Mesenchymal stem cell (in vitro differentiated cells and primary cell): ENCODE data around the gene MEGF11.

Experiments
- DNase-seq: peaks from one replicate; pipeline ENCODE4 v3.0.0-alpha.2; 2013
- H2AFZ ChIP-seq: one replicate; pipeline ENCODE4 v1.6.1; 2013; ENCODE audit warnings: low read depth, mild to moderate bottlenecking, control low read depth, inconsistent platforms, low read length, moderate library complexity
- H2AK5ac ChIP-seq: 2 replicates; pipeline ENCODE4 v1.6.1; 2013; ENCODE audit warnings: low read length, moderate library complexity, mild to moderate bottlenecking, inconsistent platforms; ENCODE audit not compliant: severe bottlenecking
- H2BK120ac ChIP-seq: one replicate; pipeline ENCODE4 v1.6.1; 2013; ENCODE audit warnings: low read depth, mild to moderate bottlenecking, inconsistent platforms, low read length, moderate library complexity
- H2BK12ac ChIP-seq, 2 experiments: one replicate each; pipeline ENCODE4 v1.6.1; 2013; ENCODE audit warnings: inconsistent platforms in 2 of 2, low read length in 2 of 2, mild to moderate bottlenecking in 2 of 2, moderate library complexity in 2 of 2, control low read depth in 1 of 2
- H2BK15ac ChIP-seq: one replicate; pipeline ENCODE4 v1.6.1; 2013; ENCODE audit warnings: mild to moderate bottlenecking, low read depth, inconsistent platforms; ENCODE audit not compliant: poor library complexity, severe bottlenecking
- H2BK5ac ChIP-seq: 2 replicates; pipeline ENCODE4 v1.6.1; 2013; ENCODE audit warnings: low read depth, mild to moderate bottlenecking, low read length, control low read depth, inconsistent platforms; ENCODE audit not compliant: poor library complexity, severe bottlenecking
- H3K14ac ChIP-seq, 2 experiments: one replicate each; pipeline ENCODE4 v1.6.1; 2013; ENCODE audit warnings: inconsistent platforms in 2 of 2, low read length in 2 of 2, control low read depth in 1 of 2, mild to moderate bottlenecking in 1 of 2, moderate library complexity in 1 of 2
- H3K18ac ChIP-seq, 2 experiments: one replicate each; pipeline ENCODE4 v1.6.1; 2013; ENCODE audit warnings: inconsistent platforms in 2 of 2, low read length in 2 of 2, control low read depth in 1 of 2, low read depth in 1 of 2, mild to moderate bottlenecking in 1 of 2
- H3K23ac ChIP-seq, 2 experiments: one replicate each; pipeline ENCODE4 v1.6.1; 2013; ENCODE audit warnings: inconsistent platforms in 2 of 2, low read length in 2 of 2, mild to moderate bottlenecking in 2 of 2, moderate library complexity in 2 of 2, control low read depth in 1 of 2
- H3K27ac ChIP-seq: 2 replicates; pipeline ENCODE4 v1.5.1; 2013; ENCODE audit warnings: mild to moderate bottlenecking, moderate library complexity, low read length, control low read depth, inconsistent platforms; ENCODE audit not compliant: poor library complexity, severe bottlenecking
- H3K27me3 ChIP-seq, 2 experiments: 2 replicates each; pipeline versions ENCODE4 v1.6.1 to v1.7.0; 2013; ENCODE audit warnings: low read length in 2 of 2, mild to moderate bottlenecking in 2 of 2, moderate library complexity in 2 of 2, control low read depth in 1 of 2, inconsistent platforms in 1 of 2; ENCODE audit not compliant: control insufficient read depth in 1 of 2, insufficient read depth in 1 of 2
- H3K36me3 ChIP-seq, 2 experiments: 2 replicates each; pipeline versions ENCODE4 v1.6.1 to v1.7.0; 2013; ENCODE audit warnings: low read length in 2 of 2, control low read depth in 1 of 2, inconsistent platforms in 1 of 2, low read depth in 1 of 2, mild to moderate bottlenecking in 1 of 2; ENCODE audit not compliant: insufficient read depth in 2 of 2, control insufficient read depth in 1 of 2
- H3K4ac ChIP-seq, 2 experiments: one replicate each; pipeline ENCODE4 v1.6.1; 2013; ENCODE audit warnings: inconsistent platforms in 2 of 2, low read length in 2 of 2, mild to moderate bottlenecking in 2 of 2, moderate library complexity in 2 of 2, control low read depth in 1 of 2, low read depth in 1 of 2
- H3K4me1 ChIP-seq: 2 replicates; pipeline ENCODE4 v1.6.1; 2013; ENCODE audit warnings: low read depth, low read length, control low read depth; ENCODE audit not compliant: control insufficient read depth, insufficient read depth
- H3K4me2 ChIP-seq: 2 replicates; pipeline ENCODE4 v1.6.1; 2013; ENCODE audit warnings: low read length, mild to moderate bottlenecking, inconsistent platforms; ENCODE audit not compliant: poor library complexity, severe bottlenecking
- H3K4me3 ChIP-seq, 2 experiments: 2 replicates each; pipeline versions ENCODE4 v1.5.1 to v1.7.0; 2013; ENCODE audit warnings: low read length in 2 of 2, mild to moderate bottlenecking in 2 of 2, control low read depth in 1 of 2, low read depth in 1 of 2; ENCODE audit not compliant: insufficient read depth in 1 of 2
- H3K79me1 ChIP-seq: replicated peaks from 2 replicates; pipeline ENCODE4 v1.6.1; 2013; ENCODE audit warnings: mild to moderate bottlenecking, control low read depth, low read length, inconsistent platforms; ENCODE audit not compliant: poor library complexity, severe bottlenecking
- H3K9ac ChIP-seq: 2 replicates; pipeline ENCODE4 v1.7.0; 2013; ENCODE audit warnings: mild to moderate bottlenecking, low read length, moderate library complexity
- H3K9me3 ChIP-seq: 2 replicates; pipeline ENCODE4 v1.7.0; 2013; ENCODE audit warnings: mild to moderate bottlenecking, low read length; ENCODE audit not compliant: control insufficient read depth
- H4K8ac ChIP-seq: one replicate; pipeline ENCODE4 v1.6.1; 2013; ENCODE audit warnings: inconsistent platforms, mild to moderate bottlenecking, low read length, moderate library complexity
- H4K91ac ChIP-seq: one replicate; pipeline ENCODE4 v1.6.1; 2013; ENCODE audit warnings: mild to moderate bottlenecking, low read length, inconsistent platforms
- WGBS: methylation state at CpG from one replicate; pipeline ENCODE4 v1.1.7; 2013; ENCODE audit warnings: mixed read lengths; 5-methylcytosine and 5-hydroxymethylcytosine counted together

Gene MEGF11

GRCh38 chr15:65936282-65936681 lies 317.3 kb downstream of the MEGF11 start:
- no peak overlapping the region for H2BK120ac ChIP-seq
- no peak overlapping the region for H4K8ac ChIP-seq
- 68% methylated on average over 1 of the region's 1 CpG for WGBS
- H3K27me3 ChIP-seq = peaks cover 7 to 16% of the 10 kb centered on the region in 2 experiments
- no peak overlapping the region for H2BK15ac ChIP-seq
- H2AK5ac ChIP-seq = no peak overlapping the region
- no peak overlapping the region for H3K4me2 ChIP-seq
- H3K9me3 ChIP-seq = no peaks in the 10 kb centered on the region
- DNase-seq = no peak
- H2AFZ ChIP-seq = no peak overlapping the region
- no peak overlapping the region for H2BK5ac ChIP-seq
- H3K4me3 ChIP-seq = no peak overlapping the region
- H2BK12ac ChIP-seq = no peak overlapping the region
- no peak overlapping the region for H3K18ac ChIP-seq
- H3K4ac ChIP-seq = no peak overlapping the region
- H3K4me1 ChIP-seq = peaks cover 2% of the 10 kb centered on the region
- no peaks in the 10 kb centered on the region for H3K79me1 ChIP-seq
- H3K27ac ChIP-seq = no peak overlapping the region
- no peak overlapping the region for H4K91ac ChIP-seq
- no peak overlapping the region for H3K9ac ChIP-seq
- H3K23ac ChIP-seq = no peak overlapping the region
- H3K36me3 ChIP-seq = no peaks in the 10 kb centered on the region
- H3K14ac ChIP-seq = no peak overlapping the region

DNA sequence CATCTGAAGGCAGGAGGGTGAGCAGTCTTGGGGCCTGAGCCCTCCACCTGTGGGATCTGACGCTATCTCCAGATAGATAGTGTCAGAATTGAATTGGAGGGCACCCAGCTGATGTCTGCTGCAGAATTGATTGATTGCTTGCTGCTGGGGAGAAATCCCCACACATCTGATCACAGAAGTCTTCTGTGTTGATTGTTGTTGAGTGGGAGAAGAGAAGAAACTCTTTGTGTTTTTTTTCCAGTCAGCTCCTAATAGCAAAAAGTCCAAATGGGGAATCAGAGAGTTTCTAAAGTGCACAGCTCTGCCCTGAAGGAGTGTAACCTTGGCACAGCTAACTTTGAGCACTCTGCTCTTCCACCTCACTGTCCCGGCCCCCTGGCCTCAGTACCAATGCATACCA lies 318.2 kb downstream of the MEGF11 start:
- Histone ChIP-seq H3K9ac (no peak overlapping the region), H2AK5ac (no peak overlapping the region), H3K4me3 (no peak overlapping the region), H3K14ac (no peak overlapping the region), H3K4me1 (peaks cover 2% of the 10 kb centered on the region), H3K36me3 (no peaks in the 10 kb centered on the region), H3K4me2 (no peak overlapping the region), H3K18ac (no peak overlapping the region), H4K91ac (no peak overlapping the region), H3K23ac (no peak overlapping the region), H3K4ac (no peak overlapping the region), H3K27ac (no peak overlapping the region), H3K9me3 (no peaks in the 10 kb centered on the region), H2BK12ac (no peak overlapping the region), H4K8ac (no peak overlapping the region), H2AFZ (no peak overlapping the region), H3K27me3 (peaks cover 7 to 16% of the 10 kb centered on the region in 2 experiments), H3K79me1 (no peaks in the 10 kb centered on the region), H2BK15ac (no peak overlapping the region), H2BK5ac (no peak overlapping the region), H2BK120ac (no peak overlapping the region)
- no peak for DNase-seq
- 70% methylated on average over 2 of the region's 2 CpGs for WGBS

DNA sequence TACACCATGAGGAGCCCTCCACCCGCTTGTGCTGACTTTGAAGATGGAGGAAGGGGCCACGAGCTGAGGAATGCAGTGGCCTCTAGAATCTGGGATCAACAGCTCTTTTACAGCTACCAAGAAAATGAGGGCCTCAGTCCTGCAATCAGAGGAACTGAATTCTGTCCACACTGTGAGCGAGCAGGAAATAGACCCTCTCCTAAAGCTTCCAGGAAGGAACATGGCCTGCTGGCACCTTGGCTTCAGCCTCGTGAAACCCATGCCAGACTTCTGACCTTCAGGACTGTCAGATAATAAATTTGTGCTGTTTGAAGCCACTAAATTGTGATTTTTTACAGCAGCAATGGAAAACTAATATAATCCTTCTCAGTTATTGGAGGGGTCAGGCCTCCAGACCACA lies 322.3 kb downstream of the MEGF11 start:
- Histone ChIP-seq H3K4ac (no peak overlapping the region), H4K91ac (no peak overlapping the region), H4K8ac (no peak overlapping the region), H3K18ac (no peak overlapping the region), H2BK5ac (no peak overlapping the region), H3K9ac (no peak overlapping the region), H3K4me1 (no peaks in the 10 kb centered on the region), H3K4me3 (no peak overlapping the region), H3K14ac (no peak overlapping the region), H2BK12ac (no peak overlapping the region), H2BK120ac (no peak overlapping the region), H3K27ac (no peak overlapping the region), H3K79me1 (no peaks in the 10 kb centered on the region), H3K9me3 (no peaks in the 10 kb centered on the region), H3K27me3 (peaks cover 4 to 16% of the 10 kb centered on the region in 2 experiments), H2AFZ (no peak overlapping the region), H2BK15ac (no peak overlapping the region), H2AK5ac (no peak overlapping the region), H3K36me3 (no peaks in the 10 kb centered on the region), H3K4me2 (no peak overlapping the region), H3K23ac (no peak overlapping the region)
- DNase-seq = no peak
- 85% methylated on average over 3 of the region's 4 CpGs for WGBS

DNA sequence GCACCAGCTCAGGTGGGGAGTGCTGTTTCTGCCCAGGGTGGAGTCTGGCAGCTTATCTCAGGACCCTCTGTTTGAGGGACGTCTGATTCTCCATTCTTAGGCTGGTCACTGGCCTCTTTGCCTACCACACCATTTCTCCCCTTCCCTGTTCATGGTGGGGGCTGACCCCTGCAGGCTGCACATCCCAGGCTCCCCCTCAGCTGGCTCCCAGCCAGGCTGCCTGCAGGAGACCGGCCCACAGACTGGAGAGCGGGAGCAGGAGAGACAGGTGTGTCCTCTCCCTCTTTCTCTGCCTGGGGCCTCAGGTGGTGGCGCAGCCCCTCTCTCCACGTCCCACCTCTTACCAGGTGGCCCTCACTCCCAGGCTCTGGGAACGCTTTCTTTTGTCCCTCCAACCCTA lies 323.4 kb downstream of the MEGF11 start:
- no peak for DNase-seq
- H2BK12ac ChIP-seq = no peak overlapping the region
- H3K4me3 ChIP-seq = no peak overlapping the region
- H4K91ac ChIP-seq = no peak overlapping the region
- no peak overlapping the region for H2AK5ac ChIP-seq
- no peak overlapping the region for H3K27ac ChIP-seq
- no peak overlapping the region for H3K4ac ChIP-seq
- WGBS = 80% methylated on average over 6 of the region's 6 CpGs
- H3K23ac ChIP-seq = no peak overlapping the region
- no peaks in the 10 kb centered on the region for H3K4me1 ChIP-seq
- no peak overlapping the region for H3K4me2 ChIP-seq
- H3K9ac ChIP-seq = no peak overlapping the region
- H3K36me3 ChIP-seq = no peaks in the 10 kb centered on the region
- H3K79me1 ChIP-seq = no peaks in the 10 kb centered on the region
- H2BK15ac ChIP-seq = no peak overlapping the region
- no peak overlapping the region for H2BK120ac ChIP-seq
- peaks cover 4 to 16% of the 10 kb centered on the region in 2 experiments for H3K27me3 ChIP-seq
- H2BK5ac ChIP-seq = no peak overlapping the region
- no peak overlapping the region for H2AFZ ChIP-seq
- no peaks in the 10 kb centered on the region for H3K9me3 ChIP-seq
- H3K18ac ChIP-seq = no peak overlapping the region
- no peak overlapping the region for H3K14ac ChIP-seq
- H4K8ac ChIP-seq = no peak overlapping the region
